Adipose tissue (tissue), 3 donors: ENCODE results near the gene EBF3. TPM values are rescaled to one million over a fixed set of nuclear protein-coding genes. Genes with fewer than 3 reads are reported as not detected.

Source experiments
- H3K27ac ChIP-seq: one replicate; pipeline ENCODE4 v1.5.1; 2013; ENCODE audit warnings: low read depth, low read length
- WGBS, 3 donors: extraction: QIAGEN DNeasy Blood & Tissue Kit; methylation state at CpG; one replicate each; pipeline ENCODE4 v1.1.7; 2013; 5-methylcytosine and 5-hydroxymethylcytosine counted together
- polyA plus RNA-seq, 3 donors: library from polyadenylated mRNA; stranded (reverse); fragments of 200-250 nt; gene quantifications; one replicate each; pipeline ENCODE4 v1.2.3, GENCODE V29; 2013
- donor health status: healthy with polysubstance abuse.
- donor health status: Bipolar disorder and iron deficiency.
- donor health status: healthy.

Gene EBF3
- polyA plus RNA-seq, 3 donors, result 1.8 to 33.5 (median 12.6) TPM

DNA sequence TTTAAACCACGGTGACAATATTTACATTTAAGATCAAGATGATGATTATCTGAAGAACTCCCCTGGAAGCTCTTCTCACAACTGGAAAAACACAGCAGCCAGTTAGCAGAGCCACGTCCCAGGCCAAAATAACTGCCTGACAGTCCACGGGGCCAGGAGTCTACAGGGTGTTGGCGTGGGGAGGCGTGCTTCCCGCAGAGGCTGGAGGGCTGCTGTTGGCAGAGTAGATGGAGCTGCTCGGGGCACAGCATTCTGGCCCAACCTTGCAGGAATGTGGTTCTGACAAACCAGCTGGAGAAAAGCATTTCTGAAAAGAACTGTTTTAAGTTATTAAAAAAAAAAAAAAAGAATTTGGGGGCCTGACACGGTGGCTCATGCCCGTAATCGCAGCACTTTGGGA lies 177.9 kb downstream of the EBF3 start:
- 70 to 77% (median 72%) methylated on average over 10 of the region's 10 CpGs for WGBS, 3 donors
- H3K27ac ChIP-seq, result no peak overlapping the region

GRCh38 chr10:129785536-129785981 lies 178.5 kb downstream of the EBF3 start:
- WGBS, 3 donors, result 77 to 82% (median 79%) methylated on average over 15 to 16 of the region's 16 CpGs
- H3K27ac ChIP-seq, result no peak overlapping the region

Other genes with a start within 250 kb of the EBF3 start
- gene C10orf143, start 146.6 kb upstream of the EBF3 start, polyA plus RNA-seq, result 1 to 10 TPM; 2.6 to 7.1 (median 4.2) TPM
- 10 to 100 TPM; 37.2 to 67.3 (median 65.7) TPM for gene GLRX3, start 172.1 kb upstream of the EBF3 start, polyA plus RNA-seq